Measurements from ENCODE around the gene NCOA4. TPM values are rescaled to one million over a fixed set of nuclear protein-coding genes. Genes with fewer than 3 reads are reported as not detected.
"Not testable (repeated sequence)": the region's sequence is repeated elsewhere in the genome, so short reads cannot be mapped to it uniquely, and the experiment has no call there.

Gene NCOA4
- total RNA-seq, 1 donor from 2014 or later: 204 TPM

GRCh38 chr10:45985590-45985989 is 44.8 kb downstream of the NCOA4 start:
- DNase-seq (ENCODE audit: low read depth, low spot score): not testable (repeated sequence)

GRCh38 chr10:45984473-45984872 is 46.0 kb downstream of the NCOA4 start:
- DNase-seq (ENCODE audit: low read depth, low spot score): not testable (repeated sequence)

- DNase-seq (ENCODE audit: low read depth, low spot score): not testable (repeated sequence)
These were observed 46.8 kb downstream of the NCOA4 start for GRCh38 chr10:45983538-45984186.

DNA sequence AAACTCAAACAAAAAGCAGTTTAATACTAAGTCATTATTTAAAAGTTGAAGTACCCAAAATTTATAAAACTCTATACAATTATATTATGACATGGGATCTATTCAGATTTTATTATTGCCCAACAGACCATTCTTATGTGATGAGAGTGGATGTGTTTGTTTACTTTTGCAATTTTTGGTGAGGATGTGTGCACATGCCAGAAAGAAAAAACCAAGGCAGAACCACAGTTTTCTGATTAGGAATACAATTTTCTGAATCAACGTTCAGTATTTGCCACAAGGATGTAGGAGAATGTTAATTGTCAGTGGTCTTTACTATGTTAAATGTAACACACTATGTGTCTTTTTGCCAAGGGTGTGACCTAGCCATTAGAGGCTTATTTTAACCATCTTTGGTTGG is 49.1 kb downstream of the NCOA4 start:
- DNase-seq (ENCODE audit: low read depth, low spot score): not testable (repeated sequence)

DNA sequence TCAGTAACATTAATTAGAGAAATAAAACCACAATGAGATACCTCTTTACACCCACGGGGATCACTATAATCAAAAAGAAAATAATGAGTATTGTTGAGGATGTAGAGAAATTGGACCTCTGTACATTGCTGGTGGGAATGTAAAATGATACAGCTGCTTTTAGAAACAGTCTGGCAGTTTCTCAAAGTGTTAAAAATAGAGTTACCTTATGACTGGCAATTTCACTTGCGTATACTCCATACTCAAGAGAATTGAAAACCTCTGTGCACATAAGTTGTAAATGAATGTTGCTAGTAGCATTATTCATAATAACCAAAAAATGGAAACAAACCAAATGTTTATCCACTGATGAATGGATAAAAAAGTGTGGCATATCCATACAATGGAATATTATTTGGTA is 51.9 kb downstream of the NCOA4 start:
- DNase-seq (ENCODE audit: low read depth, low spot score): not testable (repeated sequence)

- not testable (repeated sequence) for DNase-seq (ENCODE audit: low read depth, low spot score)
These were observed 56.4 kb downstream of the NCOA4 start for GRCh38 chr10:45974041-45974440.

GRCh38 chr10:45972813-45973169 is 57.6 kb downstream of the NCOA4 start:
- not testable (repeated sequence) for DNase-seq (ENCODE audit: low read depth, low spot score)

DNA sequence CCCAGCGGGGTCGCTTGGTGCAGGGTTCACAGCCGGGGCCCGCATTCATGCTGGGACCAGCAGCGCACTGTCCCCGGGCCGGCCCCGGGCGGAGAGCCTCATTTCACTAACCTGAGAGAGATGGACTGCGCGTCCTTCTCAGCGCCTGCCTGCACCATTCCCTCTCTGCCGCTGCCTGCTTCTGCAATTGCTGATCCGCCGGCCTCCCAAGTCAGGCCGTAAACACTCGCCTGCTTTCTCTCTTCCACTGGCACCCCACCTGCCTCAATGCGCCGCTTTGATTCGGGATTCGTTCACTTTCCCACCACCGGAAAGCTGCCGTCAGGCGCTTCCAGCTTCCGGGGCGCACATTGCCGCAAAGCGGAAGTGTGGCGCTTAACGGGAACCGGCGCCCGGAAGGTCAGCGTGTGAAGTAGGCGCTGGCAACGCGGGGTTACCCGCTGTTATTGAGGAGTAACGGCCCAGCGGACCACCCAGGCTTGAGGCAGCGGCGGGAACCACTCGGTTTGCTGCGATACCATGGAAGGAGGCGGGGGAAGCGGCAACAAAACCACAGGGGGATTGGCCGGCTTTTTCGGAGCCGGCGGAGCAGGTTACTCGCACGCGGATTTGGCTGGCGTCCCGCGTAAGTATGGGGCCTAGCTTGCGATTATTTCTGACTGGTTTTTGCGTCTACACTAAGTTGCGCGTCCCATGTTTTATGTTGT is 58.2 kb downstream of the NCOA4 start, which contains the start of gene TIMM23:
Gene TIMM23, plus strand, starts transcription at position 384 of the 707 bp plus-strand sequence. Its CDS starts 136 bp downstream, at position 520.
- DNase-seq (ENCODE audit: low read depth, low spot score): peak; percentile 58

- not testable (repeated sequence) for DNase-seq (ENCODE audit: low read depth, low spot score)
These were observed 58.7 kb downstream of the NCOA4 start for GRCh38 chr10:45971742-45972105.

DNA sequence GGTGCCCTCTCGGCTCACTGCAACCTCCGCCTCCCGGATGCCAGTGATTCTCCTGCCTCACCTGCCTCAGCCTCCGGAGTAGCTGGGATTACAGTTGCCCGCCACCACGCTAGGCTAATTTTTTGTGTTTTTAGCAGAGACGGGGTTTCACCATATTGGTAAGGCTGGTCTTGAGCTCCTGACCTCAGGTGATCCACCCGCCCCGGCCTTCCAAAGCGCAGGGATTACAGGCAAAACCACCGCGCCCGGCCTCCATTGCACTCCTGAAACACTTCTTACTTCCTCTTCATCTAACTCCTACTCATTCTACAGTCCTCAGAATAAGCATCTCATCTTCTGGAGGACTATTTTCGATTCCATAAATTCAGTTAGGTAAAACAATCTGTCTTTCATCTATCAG is 59.4 kb downstream of the NCOA4 start:
- DNase-seq (ENCODE audit: low read depth, low spot score): not testable (repeated sequence)

- DNase-seq (ENCODE audit: low read depth, low spot score): not testable (repeated sequence)
These were observed 67.6 kb downstream of the NCOA4 start for GRCh38 chr10:45962686-45963452.

GRCh38 chr10:45957928-45958327 is 72.5 kb downstream of the NCOA4 start:
- DNase-seq (ENCODE audit: low read depth, low spot score): not testable (repeated sequence)

DNA sequence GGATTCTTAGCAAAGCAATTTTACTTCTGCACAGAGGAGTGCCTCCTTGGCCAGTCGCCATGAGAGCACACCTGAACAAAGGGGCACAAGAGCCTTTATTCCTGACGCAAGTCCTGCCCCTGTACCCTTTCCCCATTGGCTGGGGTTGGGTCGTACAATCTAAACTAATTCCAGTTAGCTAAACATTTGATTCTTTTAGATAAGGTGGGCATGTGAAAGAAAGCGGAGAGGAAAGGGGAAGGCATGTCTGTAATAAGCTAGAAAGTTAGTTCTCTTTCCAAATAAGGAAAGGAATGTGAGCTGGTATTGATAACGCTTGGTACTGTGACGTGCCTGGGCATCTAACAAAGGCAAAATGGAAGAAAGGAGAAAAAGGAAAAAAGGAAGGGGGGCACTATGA is 73.8 kb downstream of the NCOA4 start:
- not testable (repeated sequence) for DNase-seq (ENCODE audit: low read depth, low spot score)

Other genes starting within 250 kb of the NCOA4 start
- gene AGAP4, start 183.1 kb downstream of the NCOA4 start, total RNA-seq: 2.9 and 3.1 TPM in 2 replicates
- gene TIMM23, start 58.1 kb downstream of the NCOA4 start, total RNA-seq: 99.5 and 103 TPM in 2 replicates
- gene MSMB, start 15.6 kb upstream of the NCOA4 start, total RNA-seq: not detected in 2 replicates